ENCODE results near the gene GRK3. TPM values are rescaled to one million over a fixed set of nuclear protein-coding genes. Genes with fewer than 3 reads are reported as not detected.

Gene GRK3
- total and polyA plus RNA-seq, 10 of the 15 experiments (the other 5 are each of a cell fraction or from before 2014, with no cell fraction given) = 3.1 to 35.1 (median 14.7) TPM

DNA sequence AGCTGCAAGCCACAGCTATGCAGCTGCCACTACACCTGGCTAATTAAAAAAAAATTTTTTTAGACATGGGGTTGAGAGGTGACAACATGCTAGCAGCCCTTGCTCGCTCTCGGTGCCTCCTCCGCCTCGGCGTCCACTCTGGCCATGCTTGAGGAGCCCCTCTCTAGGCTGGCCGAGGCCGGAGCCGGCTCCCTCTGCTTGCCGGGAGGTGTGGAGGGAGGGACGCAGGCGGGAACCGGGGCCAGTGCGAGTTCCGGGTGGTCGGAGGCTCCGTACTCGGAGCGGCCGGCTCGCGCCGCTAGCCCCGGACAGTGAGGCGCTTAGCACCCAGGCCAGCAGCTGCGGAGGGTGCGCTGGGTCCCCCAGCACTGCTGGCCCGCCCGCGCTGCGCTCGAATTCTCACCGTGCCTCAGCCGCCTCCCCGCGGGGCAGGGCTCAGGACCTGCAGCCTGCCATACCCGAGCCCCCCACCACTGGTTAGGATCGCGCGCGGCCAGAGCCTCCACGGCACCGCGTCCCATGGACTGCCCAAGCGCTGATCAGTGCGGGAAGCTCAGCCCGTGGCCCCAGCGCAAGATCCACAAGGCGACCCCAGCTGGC, 188.2 kb downstream of the GRK3 start:
- Histone ChIP-seq H4K20me1 (ENCODE audit: control insufficient read depth, insufficient read depth) (no peaks in the 10 kb centered on the region), H3K4me2 (ENCODE audit: control insufficient read depth, insufficient read depth) (no peak overlapping the region), H3K4me1 (ENCODE audit: control insufficient read depth, insufficient read depth, low read length) (peaks cover 20% of the 10 kb centered on the region), H3K79me2 (ENCODE audit: control insufficient read depth, insufficient read depth, low read length) (no peaks in the 10 kb centered on the region), H3K27ac (ENCODE audit: control insufficient read depth, insufficient read depth) (no peak overlapping the region), H3K27me3 (replicated peaks in 1 of 2; ENCODE audit: control insufficient read depth in 2 of 2, insufficient read depth in 2 of 2, low read length in 1 of 2) (no peaks in the 10 kb centered on the region), H3K9me3 (replicated peaks; ENCODE audit: control insufficient read depth, insufficient read depth, low read length) (no peaks in the 10 kb centered on the region), H3K36me3 (ENCODE audit: control insufficient read depth in 2 of 2, insufficient read depth in 2 of 2, low read length in 1 of 2) (no peaks in the 10 kb centered on the region), H3K9ac (ENCODE audit: control insufficient read depth, insufficient read depth, low read length) (no peak overlapping the region), H2AFZ (ENCODE audit: control insufficient read depth, low read depth, low read length) (no peak overlapping the region), H3K4me3 (no peak overlapping the region)
- ATAC-seq (no peak), DNase-seq (ENCODE audit: low read depth, low spot score) (no peak), FAIRE-seq (no peak)
- in situ Hi-C loops (cut with MboI) (no loop called here), intact Hi-C loops (cut with micrococcal nuclease; ENCODE audit: unreplicated experiment) (no loop called here)
- no TSS peak for BruUV-seq (replicated peaks)
- ChIA-PET POLR2A (no interaction called here), CTCF (no interaction called here), RAD21 (ENCODE audit: unreplicated experiment) (no interaction called here), SMC1A (ENCODE audit: uncharacterized antibody, unreplicated experiment) (interaction anchor here (1.2 kb wide), 1 partner anchor 197 kb away, joined by 3 read pairs; no protein-coding TSS in a partner anchor)
- TF ChIP-seq MXI1 (IDR thresholded peaks at IDR 0.05; ENCODE audit: low read depth, low read length) (no peak), SMAD1 (IDR thresholded peaks at IDR 0.05; ENCODE audit: low read depth, partially characterized antibody) (no peak), GABPA (IDR thresholded peaks at IDR 0.05; ENCODE audit: low read depth) (no peak), LARP7 (IDR thresholded peaks at IDR 0.05) (no peak)
- TF ChIP-seq, protein P1, sequence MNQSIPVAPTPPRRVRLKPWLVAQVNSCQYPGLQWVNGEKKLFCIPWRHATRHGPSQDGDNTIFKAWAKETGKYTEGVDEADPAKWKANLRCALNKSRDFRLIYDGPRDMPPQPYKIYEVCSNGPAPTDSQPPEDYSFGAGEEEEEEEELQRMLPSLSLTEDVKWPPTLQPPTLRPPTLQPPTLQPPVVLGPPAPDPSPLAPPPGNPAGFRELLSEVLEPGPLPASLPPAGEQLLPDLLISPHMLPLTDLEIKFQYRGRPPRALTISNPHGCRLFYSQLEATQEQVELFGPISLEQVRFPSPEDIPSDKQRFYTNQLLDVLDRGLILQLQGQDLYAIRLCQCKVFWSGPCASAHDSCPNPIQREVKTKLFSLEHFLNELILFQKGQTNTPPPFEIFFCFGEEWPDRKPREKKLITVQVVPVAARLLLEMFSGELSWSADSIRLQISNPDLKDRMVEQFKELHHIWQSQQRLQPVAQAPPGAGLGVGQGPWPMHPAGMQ (IDR thresholded peaks at IDR 0.05; ENCODE audit: borderline replicate concordance) = no peak
- TF ChIP-seq, protein P2, sequence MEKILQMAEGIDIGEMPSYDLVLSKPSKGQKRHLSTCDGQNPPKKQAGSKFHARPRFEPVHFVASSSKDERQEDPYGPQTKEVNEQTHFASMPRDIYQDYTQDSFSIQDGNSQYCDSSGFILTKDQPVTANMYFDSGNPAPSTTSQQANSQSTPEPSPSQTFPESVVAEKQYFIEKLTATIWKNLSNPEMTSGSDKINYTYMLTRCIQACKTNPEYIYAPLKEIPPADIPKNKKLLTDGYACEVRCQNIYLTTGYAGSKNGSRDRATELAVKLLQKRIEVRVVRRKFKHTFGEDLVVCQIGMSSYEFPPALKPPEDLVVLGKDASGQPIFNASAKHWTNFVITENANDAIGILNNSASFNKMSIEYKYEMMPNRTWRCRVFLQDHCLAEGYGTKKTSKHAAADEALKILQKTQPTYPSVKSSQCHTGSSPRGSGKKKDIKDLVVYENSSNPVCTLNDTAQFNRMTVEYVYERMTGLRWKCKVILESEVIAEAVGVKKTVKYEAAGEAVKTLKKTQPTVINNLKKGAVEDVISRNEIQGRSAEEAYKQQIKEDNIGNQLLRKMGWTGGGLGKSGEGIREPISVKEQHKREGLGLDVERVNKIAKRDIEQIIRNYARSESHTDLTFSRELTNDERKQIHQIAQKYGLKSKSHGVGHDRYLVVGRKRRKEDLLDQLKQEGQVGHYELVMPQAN (conservative IDR thresholded peaks at IDR 0.05) = no peak
- TF ChIP-seq, protein P3, sequence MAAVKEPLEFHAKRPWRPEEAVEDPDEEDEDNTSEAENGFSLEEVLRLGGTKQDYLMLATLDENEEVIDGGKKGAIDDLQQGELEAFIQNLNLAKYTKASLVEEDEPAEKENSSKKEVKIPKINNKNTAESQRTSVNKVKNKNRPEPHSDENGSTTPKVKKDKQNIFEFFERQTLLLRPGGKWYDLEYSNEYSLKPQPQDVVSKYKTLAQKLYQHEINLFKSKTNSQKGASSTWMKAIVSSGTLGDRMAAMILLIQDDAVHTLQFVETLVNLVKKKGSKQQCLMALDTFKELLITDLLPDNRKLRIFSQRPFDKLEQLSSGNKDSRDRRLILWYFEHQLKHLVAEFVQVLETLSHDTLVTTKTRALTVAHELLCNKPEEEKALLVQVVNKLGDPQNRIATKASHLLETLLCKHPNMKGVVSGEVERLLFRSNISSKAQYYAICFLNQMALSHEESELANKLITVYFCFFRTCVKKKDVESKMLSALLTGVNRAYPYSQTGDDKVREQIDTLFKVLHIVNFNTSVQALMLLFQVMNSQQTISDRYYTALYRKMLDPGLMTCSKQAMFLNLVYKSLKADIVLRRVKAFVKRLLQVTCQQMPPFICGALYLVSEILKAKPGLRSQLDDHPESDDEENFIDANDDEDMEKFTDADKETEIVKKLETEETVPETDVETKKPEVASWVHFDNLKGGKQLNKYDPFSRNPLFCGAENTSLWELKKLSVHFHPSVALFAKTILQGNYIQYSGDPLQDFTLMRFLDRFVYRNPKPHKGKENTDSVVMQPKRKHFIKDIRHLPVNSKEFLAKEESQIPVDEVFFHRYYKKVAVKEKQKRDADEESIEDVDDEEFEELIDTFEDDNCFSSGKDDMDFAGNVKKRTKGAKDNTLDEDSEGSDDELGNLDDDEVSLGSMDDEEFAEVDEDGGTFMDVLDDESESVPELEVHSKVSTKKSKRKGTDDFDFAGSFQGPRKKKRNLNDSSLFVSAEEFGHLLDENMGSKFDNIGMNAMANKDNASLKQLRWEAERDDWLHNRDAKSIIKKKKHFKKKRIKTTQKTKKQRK (IDR thresholded peaks at IDR 0.05; ENCODE audit: low read depth, low read length) = no peak
- WGBS (ENCODE audit: insufficient coverage, insufficient replicate concordance, low lambda C conversion rate, missing lambda C conversion rate) = 93% methylated on average over 32 of the region's 48 CpGs

Data from GM12878 (cell line).